Mesenteric fat pad (tissue), 1 donor: ENCODE data around the gene PGGHG. TPM values are rescaled to one million over a fixed set of nuclear protein-coding genes. Genes with fewer than 3 reads are reported as not detected.
"Not testable (repeated sequence)": the region's sequence is repeated elsewhere in the genome, so short reads cannot be mapped to it uniquely, and the experiment has no call there.

Source experiments
- DNase-seq: peaks from one replicate; pipeline ENCODE4 v3.0.0-alpha.2; 2020; ENCODE audit warnings: low spot score
- total RNA-seq: library from RNA; stranded (reverse); fragmentation: NEBNext Ultra II Directional; extraction: Animal tissue kit (Norgen Biotek cat#: 25700); gene quantifications from one replicate; pipeline ENCODE4 v1.2.1, GENCODE V29; 2021
- donor health status: DM: yes; HTN: yes; CAD: no.

Gene PGGHG
- total RNA-seq, 1 donor from 2014 or later = 25.2 TPM

DNA sequence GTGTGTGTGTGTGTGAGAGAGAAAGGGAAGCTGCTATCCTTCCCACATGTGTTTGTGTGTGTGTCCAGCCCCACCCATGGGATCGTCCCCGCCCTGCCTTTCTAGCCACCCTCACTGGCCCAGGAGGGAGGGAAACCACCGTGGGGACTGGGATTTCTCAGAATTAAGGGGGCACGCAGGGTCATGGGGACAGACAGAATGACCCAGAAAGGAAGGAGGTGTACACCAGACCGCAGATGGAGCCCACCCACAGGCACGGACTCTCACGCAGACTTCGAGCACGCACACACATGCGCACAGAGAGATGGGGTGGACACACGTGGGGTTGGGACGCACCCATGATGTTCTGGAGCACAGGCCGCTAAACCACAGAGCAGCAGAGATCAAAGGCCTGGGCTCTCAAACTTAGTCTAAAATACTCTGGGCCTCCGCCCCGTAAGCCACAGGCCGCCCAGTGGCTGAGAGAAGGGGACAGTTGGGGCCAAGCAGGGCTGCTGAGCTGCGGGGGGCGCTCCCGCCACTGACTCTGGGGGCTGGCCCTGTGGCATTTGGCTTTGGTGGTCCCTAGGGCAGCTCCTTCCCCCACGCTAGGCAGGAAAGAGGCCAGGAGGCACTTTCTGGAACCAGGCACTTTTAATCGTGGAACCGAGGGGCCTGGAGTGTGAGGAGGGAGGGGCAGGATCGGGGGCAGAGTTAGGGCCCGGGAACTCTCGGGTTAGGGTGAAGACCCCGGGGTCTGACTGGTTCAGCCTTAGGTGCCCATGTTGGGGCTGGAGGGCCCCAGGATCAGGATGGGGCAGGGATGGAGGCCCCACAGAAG, 8.9 kb downstream of the PGGHG start:
- DNase-seq = peak; percentile 74

DNA sequence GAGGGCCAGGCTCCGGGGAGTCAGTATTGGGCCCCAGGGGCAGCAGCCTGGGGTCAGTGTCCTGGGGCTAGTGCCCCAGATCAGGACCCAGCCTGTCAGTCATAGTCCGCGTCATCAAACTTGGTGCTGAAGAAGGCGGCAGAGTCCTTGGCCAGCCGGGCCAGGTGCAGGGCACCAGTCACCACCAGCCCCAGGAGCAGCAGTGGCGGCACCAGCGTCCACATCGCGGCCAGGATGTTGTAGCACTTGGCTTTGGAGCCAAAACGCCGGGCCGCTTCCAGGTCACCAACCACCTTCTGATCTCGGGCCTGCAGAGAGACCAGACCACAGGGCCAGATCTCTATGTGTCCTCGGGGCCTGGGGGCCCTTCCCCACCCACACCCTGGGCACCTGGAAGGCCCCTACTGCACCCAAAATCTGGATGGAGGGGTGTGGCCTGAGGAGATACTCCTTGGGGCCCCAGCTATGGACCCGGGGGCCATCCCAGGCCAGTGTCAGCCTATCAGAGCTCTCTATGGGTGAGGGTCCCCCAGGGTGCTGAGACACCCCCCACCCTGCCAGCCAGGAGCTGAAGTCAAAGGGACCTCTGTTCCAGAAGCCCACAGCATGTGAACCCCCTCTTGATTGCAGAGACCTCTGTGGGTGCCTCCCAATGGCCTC, 9.6 kb downstream of the PGGHG start:
- peak; percentile 84 for DNase-seq

DNA sequence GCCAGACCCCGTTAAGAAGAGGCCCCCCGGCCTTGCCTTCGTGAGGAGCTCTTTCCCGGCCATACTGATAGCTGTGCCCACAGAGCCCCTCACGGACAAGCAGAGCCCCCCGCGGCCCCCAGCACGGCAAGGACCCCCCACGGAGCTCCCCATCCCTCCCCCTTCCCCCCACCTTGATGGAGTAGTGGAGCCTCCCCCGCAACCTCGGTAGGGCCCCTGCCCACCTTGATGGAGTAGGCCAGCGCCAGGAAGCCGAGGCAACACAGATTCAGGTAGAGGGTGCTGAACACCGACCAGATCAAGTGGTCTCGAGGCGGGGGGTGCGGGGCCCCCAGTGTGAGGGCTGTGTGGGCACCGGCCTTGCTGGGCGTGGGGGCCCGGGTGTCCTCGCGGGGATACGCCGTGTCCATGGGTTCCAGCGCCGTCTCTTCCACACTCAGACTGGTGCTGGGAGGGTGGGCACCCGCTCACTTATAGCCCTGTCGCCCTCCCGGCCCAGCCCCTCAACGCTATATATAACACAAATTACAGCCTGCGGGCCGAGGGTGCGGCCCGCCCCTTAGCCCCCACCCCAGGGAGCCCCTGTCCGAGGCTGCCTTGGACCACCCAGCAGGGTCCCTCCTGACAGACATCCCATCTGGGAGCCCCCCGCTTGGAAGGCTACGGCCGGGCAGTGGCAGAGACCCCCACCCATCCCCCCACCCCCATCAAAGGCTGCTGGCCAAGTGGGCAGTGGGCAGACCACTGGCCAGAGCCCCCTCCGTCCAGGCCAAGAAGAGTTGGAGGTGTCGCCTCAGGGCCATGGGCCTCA, 10.4 kb downstream of the PGGHG start, which contains the start of gene IFITM5:
Gene IFITM5, minus strand, starts transcription at position 446 of the 811 bp plus-strand sequence. Its CDS starts 36 bp downstream, at position 410.
- DNase-seq = no peak

DNA sequence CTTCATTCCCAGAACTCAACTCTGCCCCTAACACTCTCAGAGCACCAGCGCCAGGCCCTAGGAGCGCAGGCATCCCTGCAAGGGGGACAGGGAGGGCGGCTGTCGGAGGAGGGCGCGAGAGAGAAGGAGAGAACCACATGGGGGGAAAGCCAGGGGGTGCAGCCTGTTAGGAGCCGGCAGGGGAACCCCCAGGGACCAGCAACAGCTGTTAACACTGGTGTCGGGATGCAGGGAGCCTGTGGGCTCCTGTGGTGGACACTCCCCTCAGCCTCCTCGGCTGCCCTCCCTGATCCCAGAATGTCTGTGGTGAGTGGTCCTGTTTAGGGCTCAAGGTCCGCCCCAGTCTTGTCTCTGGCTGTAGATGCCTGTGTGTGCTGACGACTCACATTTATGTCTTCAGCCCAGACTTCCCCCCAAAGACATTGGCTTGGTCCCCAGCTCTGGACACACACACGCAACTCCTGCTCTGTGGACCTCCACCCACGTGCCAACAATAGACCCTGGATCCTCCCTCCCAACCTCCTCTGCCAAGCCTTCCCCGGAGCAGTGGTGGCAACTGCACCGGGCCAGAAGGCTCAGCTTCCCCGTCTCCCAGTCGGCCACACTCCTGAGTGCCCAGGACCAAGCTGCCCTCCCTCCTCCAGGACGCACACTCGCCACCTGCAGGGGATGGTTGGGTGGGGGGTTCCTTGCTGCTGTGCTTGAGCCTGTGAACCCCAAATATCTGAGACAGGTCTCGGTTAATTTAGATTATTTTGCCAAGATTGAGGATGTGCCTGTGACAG, 11.2 kb downstream of the PGGHG start:
- no peak for DNase-seq

DNA sequence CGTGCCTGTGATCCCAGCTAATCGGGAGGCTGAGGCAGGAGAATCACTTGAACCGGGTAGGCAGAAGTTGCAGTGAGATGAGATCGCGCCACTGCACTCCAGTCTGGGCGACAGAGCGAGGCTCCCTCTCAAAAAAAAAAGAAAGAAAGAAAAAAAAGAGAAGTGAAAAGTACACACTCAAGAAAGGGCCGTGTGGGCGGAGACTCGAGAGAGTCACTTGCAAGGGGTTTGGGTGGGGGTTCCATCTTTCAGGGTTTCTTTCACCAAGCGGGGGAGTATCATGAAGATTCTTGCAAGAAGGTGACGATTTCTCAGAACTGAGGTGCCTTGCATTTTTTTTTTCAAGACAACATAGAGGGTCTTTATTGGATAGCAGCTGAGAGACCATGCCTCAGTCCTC, 14.4 kb downstream of the PGGHG start:
- DNase-seq = no peak

DNA sequence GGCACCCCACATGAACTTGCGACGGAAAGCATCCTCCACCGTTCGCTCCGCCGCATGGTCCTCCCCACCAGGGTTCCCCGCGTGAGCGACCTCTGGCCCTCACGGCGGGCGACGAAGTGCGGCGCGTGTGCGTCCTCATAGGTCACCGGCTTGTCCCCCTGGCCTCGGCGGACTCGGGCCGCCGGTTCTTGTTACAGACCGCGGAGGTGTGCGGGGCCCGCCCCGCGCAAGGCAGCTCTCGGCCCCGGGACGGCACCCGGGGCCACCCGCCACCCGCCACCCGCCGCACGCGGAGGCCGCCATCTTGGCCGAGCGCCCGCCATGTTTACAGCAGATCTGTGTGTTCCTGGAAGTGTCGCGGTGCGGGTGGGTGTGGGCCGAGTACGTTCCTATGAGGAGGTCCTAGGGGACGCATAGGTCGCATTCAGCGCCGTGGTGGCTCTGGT, 15.2 kb downstream of the PGGHG start:
- no peak for DNase-seq

DNA sequence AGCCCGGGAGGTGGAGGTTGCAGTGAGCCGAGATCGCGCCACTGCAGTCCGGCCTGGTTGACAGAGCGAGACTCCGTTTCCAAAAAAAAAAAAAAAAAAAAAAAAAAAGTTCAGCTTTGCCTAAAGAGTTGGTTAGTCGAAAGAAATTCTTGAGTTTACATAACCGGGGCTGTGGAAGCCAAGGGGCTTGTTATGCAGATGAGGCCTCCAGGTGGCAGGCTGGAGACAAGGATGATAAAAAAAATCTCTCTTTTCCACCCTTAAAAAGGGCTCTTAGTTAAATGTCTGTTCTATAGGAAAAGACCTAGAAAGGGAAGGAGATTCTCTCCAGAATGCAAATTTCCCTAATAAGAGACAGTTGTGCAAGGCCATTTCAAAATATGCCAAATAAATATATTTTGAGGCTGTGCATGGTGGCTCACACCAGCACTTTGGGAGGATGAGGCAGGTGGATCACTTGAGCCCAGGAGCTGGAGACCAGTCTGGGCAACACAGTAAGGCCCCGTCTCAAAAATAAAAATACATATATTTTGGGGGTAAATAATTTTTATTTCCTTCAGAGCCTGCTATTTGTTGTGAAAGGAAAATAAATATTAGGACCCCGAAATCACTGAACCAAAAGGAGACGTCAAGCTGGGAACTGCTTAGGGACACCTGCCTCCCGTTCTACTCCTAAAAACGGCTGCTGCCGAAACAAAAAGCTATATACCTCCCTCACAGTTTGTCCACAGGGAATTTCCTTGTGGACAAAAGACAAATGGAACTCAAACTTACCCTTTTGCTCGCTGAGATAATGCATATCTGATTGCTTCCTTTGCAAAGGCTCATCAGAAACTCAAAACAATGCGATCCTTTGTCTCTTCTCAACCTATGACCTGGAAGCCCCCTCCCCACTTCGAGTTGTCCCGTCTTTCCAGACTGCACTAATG, 16.3 kb downstream of the PGGHG start:
- no peak for DNase-seq

DNA sequence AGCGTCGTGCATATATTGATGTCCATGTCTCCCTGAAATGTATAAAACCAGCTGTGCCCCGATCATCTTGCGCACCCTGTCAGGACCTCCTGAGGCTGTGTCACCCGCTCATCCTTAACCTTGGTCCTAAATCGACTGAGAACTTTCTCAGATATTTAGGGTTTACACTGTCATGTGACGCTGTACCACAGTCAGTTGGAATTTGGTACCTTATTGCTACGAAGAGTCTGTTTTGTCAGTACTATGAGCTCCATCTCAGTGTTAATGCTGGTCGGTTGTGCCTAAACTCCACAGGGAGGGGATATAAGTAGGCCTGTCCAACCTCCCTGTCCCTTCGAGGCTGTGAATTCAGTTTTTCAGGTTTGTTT, 16.9 kb downstream of the PGGHG start:
- DNase-seq = no peak

DNA sequence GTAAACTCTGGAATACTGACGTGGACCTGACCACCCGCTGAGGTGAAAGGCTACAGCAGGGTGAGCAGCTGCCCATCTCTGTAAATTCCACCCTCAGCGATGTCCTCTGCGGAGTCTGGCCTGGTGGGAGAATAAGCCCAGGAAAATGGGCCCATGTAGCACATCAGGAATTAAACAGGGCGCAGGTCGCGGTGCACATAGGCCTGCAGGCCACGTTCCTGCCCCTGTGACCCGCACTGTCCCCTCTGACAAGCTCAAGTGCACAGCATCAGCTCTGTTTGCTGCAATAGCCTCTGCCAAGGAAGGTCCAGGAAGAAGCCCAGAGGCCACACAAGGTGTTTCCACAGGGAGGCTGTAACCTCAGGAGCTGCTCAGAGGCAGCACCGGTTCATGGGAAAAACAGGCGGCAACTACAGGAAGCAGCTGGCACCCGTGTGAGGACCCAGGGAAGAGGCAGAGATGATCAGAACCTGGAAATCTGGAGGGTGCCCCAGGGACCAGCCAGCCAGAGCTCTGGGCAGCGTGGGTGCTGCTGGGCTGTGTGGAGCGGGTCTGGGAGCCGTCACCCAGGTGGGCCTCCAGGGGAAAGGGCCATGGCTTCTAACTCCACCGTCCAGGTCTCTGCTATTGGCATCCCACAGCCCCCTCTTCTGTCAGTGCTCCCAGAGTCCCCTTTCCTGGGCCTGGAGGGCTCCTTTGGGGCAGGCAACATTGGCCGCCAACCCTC, 17.9 kb downstream of the PGGHG start:
- DNase-seq = no peak

DNA sequence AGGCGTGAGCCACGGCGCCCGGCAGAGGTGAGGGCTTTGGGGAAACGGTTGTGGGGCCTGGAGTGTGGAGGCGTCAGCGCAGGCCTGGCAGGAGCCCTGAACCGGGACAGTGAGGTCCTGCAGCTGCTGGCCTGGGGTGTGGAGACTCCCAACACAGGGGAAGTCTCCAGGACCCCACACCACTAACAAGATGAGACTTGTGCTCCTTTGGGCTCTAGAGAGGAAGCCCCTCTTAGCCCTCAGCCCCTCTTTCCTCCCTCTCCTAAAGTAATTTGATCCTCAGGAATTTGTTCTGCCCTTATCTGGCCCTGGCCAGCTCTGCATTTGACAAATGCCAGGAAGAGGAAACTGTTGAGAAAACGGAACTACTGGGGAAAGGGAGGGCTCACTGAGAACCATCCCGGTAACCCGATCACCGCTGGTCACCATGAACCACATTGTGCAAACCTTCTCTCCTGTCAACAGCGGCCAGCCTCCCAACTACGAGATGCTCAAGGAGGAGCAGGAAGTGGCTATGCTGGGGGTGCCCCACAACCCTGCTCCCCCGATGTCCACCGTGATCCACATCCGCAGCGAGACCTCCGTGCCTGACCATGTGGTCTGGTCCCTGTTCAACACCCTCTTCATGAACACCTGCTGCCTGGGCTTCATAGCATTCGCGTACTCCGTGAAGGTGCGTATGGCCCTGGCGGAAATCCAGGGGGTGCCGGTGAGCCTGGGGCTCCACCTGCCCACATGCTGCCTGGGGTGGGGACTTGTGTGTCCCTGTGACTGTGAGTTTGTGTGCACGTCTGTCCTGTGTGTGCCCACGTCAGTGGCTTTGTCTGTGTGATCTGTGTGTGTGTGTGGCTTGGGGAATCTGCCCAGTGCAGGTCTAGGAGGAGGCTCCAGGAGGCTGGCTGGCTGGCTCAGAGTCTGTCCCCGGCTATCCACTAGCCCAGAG, 19.1 kb downstream of the PGGHG start, which contains the start of gene IFITM2:
Gene IFITM2, plus strand, starts transcription at position 51 of the 943 bp plus-strand sequence. Its CDS starts 377 bp downstream, at position 428.
- not testable (repeated sequence) for DNase-seq

DNA sequence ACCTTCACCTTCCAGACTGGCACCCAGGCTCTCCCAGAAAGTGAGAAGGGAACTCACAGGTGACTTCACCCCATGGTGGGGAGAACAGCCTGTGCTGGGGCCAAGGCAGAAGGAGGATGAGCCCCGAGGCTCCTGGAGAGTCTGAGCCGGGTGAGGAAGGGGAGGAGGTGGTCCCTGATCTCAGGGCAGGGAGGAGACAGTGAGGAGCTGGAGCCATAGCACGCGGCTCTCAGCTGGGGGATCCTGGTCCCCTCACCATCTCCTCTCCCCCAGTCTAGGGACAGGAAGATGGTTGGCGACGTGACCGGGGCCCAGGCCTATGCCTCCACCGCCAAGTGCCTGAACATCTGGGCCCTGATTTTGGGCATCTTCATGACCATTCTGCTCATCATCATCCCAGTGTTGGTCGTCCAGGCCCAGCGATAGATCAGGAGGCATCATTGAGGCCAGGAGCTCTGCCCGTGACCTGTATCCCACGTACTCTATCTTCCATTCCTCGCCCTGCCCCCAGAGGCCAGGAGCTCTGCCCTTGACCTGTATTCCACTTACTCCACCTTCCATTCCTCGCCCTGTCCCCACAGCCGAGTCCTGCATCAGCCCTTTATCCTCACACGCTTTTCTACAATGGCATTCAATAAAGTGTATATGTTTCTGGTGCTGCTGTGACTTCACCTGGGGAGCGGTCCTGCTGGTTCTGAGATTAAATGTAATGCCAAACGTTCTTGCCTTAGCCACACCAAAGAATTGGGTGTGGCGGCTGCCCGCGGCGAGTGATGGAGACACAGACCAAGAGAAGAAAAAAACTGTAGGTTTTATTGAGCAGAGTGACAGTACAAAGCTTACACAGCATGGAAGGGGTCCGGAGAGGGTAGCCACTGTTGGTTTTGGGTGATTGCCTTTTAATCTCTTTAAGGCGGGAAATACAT, 20.1 kb downstream of the PGGHG start:
- DNase-seq = not testable (repeated sequence)

DNA sequence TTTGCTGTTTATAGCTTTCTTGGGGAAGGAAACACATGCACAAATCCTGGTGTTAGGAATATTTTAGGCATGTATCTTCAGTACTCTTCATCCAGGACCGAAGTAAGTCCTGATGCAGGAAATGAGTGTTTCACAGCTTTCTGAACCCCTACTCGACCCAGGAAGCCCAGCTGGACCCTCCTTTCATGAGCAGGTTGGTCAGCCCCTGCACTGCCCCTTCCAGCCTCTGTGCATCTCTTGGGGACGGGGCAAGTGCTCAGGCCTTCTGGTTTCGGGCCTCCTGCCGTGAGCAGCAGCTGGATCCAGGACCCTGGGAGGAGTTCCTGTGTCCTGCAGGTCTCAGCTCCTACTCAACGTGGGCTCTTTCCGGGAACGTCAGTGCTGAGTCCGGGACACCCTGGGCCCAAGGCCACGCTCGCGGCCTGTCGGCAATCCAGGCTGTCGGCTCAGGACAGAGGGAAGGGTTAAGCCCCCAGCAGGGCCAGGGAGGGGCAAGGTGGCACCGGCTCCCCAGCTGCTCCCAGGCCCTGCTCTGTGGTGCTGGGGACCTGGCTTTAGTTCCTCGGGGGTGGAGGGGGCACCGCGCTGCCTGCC, 21.1 kb downstream of the PGGHG start:
- not testable (repeated sequence) for DNase-seq

DNA sequence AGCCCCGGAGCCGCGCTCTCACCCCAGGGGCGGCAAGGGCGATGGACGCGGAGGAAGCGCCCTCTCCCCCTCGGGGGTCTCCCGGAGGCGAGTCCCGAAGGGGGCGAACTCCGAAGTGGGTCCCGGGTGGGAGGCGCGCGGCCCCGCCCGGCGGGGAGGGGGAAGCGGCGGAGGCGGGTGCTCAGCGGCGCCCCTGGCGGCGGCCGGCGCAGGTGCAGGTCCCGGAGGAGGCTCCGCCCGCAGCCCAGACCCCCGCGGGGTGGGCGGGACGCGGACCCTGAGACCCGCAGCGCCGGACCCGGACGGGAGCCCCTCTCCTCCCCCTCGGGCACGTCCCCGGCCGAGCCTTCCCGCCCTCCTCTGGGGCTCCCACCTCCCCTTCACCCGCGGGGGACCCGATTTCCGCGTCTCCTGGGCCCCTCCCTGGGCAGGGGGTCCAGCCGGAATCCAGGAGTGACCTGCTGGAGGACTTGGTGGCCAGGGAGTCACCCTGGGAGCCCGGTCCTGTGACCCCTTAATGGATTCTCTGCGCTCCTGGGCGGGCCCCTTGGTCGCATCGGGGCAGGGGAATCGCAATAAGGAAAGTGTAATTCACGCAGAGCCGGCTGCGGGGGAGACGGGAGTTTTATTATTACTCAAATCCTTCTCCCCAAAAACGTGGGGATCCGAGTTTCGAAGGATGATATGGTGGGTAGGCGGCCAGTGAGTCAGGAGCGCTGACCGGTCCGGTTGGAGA, 22.3 kb downstream of the PGGHG start:
- DNase-seq = not testable (repeated sequence)

DNA sequence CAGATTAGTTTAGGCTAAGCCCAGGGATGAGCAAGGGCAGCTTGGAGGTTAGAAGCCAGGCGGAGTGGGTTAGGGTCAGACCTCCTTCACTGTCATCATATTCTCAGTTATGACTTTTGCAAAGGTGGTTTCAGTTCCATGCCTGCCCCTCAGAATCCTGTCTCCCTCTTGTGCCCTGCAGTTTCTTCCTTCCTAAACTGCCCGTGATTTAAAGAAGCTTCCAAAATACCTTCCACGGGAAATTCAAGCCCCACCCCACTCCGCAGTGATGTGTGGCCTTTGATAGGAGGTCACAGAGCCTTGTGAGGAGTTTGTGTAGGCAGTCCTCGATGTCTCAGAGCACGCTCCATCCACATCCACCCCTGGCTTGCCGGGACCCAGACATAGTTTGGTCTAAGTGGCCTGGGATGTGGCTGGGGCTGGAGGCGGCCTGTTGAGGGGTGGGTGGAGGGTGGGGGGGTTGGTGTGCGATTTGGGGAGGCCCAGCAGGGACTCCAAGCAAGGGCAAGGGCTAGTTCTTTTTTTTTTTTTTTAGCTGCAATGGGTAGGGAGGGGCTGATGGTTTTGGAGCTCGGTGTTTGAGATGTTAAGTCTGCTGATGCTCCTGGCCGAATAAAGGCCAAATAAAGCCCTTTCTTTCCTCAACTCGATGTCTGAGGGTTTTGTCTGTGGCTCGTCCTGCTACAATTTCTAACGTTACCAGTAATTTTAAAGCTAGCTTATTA, 23.3 kb downstream of the PGGHG start:
- DNase-seq = no peak

DNA sequence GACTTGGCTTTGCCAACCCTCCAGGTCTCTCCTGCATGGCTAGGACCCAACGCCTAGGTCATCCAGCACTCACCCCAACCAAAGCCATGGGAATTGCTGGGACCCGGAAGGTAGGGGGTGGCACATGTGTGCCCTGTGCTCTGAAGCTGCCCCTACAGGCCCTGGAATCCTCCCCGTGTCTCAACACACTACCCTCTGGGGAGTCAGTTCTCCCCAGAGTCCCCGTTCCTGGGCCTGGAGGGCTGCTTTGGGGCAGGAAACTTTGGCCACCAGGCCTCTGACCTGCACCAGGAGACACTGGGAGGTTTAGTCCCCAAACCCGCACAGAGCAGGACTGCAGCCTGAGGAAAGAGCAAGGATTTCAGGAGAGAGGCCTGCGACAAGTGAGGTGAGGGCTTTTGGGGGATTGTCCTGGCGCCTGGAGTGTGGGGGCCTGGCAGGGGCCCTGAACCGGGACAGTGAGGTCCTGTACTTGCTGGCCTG, 24.4 kb downstream of the PGGHG start:
- no peak for DNase-seq
